A549 (cell line): ENCODE results near the gene RABL6.

Source experiments
- CTCF ChIP-seq: fragments of >200 bp; sonication (Bioruptor Twin); formaldehyde crosslinking; IDR thresholded peaks from 3 replicates; pipeline ENCODE4 v1.5.1; 2016
- HDAC2 ChIP-seq: fragments of 200-600 bp; sonication (generic); IDR thresholded peaks from 2 replicates; pipeline ENCODE4 v1.6.1; 2016
- HES2 ChIP-seq: fragments of >200 bp; sonication (Bioruptor Twin); formaldehyde crosslinking; IDR thresholded peaks from 2 replicates; pipeline ENCODE4 v1.6.1; 2016
- MAX ChIP-seq: IDR thresholded peaks from 2 replicates; pipeline ENCODE4 v1.6.1; 2012
- POLR2A ChIP-seq: IDR thresholded peaks from 2 replicates; pipeline ENCODE4 v1.6.1; 2012; ENCODE audit warnings: mild to moderate bottlenecking, low read length
- RAD21 ChIP-seq, 2 experiments: fragments of >200 bp in 1 of 2; sonication (Bioruptor Twin) in 1 of 2; formaldehyde crosslinking in 1 of 2; IDR thresholded peaks in 1 of 2; conservative IDR thresholded peaks in 1 of 2; 2 replicates in 1 of 2; 3 replicates in 1 of 2; pipeline ENCODE4 v1.6.1; 2012 to 2018; ENCODE audit warnings: inconsistent platforms in 1 of 2
- RNF2 ChIP-seq: fragments of 200-600 bp; sonication (generic); IDR thresholded peaks from 2 replicates; pipeline ENCODE4 v1.6.1; 2016; ENCODE audit warnings: low read depth, mild to moderate bottlenecking, antibody characterized with exemption, moderate library complexity, borderline replicate concordance
- SMC3 ChIP-seq: fragments of >200 bp; sonication (Bioruptor Twin); formaldehyde crosslinking; IDR thresholded peaks from 3 replicates; pipeline ENCODE4 v1.6.1; 2018; ENCODE audit warnings: inconsistent platforms

GRCh38 chr9:136792321-136793085, 15.2 kb upstream of the RABL6 start:
- no peak for TF ChIP-seq CTCF
- TF ChIP-seq POLR2A: no peak
- no peak for TF ChIP-seq RNF2
- TF ChIP-seq MAX: no peak
- no peak for TF ChIP-seq HDAC2
- TF ChIP-seq SMC3: no peak
- TF ChIP-seq HES2: no peak
- TF ChIP-seq RAD21 (conservative IDR thresholded peaks at IDR 0.05 in 1 of 2, IDR thresholded peaks at IDR 0.05 in 1 of 2): no peak
